ENCODE measurements around the gene SH3PXD2A. TPM values are rescaled to one million over a fixed set of nuclear protein-coding genes. Genes with fewer than 3 reads are reported as not detected.

The SH3PXD2A gene
- total and polyA plus RNA-seq, 9 donors: 33.2 to 95.0 (median 73.9) TPM

DNA sequence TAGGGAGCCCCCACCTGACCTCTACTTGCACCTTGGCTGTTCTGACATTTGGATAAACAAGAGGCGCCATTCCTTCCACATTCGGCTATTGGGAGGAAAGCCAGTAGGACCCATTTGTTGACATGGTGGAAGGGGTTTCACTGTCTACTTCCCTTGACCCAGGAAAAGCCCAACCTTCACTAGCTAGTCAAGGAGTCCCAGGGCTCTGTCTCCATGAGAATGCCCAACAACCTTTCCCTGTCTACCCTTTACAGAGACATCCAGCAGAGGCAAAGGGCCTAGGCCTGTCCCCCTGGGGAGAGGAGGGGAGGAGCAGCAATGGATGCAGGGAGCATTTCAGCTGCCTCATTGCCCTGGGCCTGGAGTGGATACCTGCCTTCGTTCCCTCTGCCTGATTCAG, 225.8 kb downstream of the SH3PXD2A start:
- H3K4me3 ChIP-seq (ENCODE audit: low read length): no peak overlapping the region
- H3K4me1 ChIP-seq (ENCODE audit: control insufficient read depth, insufficient read depth, low read length): peaks cover 9% of the 10 kb centered on the region
- peaks cover 69% of the 10 kb centered on the region for H3K36me3 ChIP-seq (ENCODE audit: control insufficient read depth, insufficient read depth, low read length)
- 100% methylated on average over 2 of the region's 3 CpGs for WGBS (ENCODE audit: insufficient coverage)
- no peak for DNase-seq
- no peak overlapping the region for H3K27ac ChIP-seq (ENCODE audit: low read length)
- H3K27me3 ChIP-seq (ENCODE audit: control insufficient read depth, insufficient read depth, low read length): no peaks in the 10 kb centered on the region
- no peaks in the 10 kb centered on the region for H3K9me3 ChIP-seq (replicated peaks; ENCODE audit: control insufficient read depth, low read depth, low read length)

DNA sequence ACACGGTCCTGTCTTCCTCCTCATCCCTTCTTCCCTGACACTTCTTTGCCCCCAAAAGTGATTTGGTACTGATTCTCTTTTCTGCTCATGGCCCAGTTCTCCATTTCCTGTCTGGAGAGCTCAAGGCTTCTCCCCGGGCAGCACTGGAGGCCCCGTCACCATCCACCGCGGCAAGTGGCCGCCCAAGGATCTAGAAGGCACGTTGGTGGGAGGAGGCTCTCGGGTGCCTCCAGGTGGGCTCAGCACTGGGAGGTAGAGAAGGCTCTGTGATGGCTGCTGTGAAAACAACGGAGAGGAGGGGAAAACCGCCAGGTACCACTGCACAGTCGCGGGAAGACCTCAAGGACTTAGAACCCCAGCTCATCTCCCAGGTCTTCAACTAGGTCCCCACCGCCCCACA, 227.5 kb downstream of the SH3PXD2A start:
- no peak overlapping the region for H3K4me3 ChIP-seq (ENCODE audit: low read length)
- H3K4me1 ChIP-seq (ENCODE audit: control insufficient read depth, insufficient read depth, low read length): peaks cover 16% of the 10 kb centered on the region
- H3K36me3 ChIP-seq (ENCODE audit: control insufficient read depth, insufficient read depth, low read length): peaks cover 82% of the 10 kb centered on the region
- no peaks in the 10 kb centered on the region for H3K9me3 ChIP-seq (replicated peaks; ENCODE audit: control insufficient read depth, low read depth, low read length)
- no peak overlapping the region for H3K27ac ChIP-seq (ENCODE audit: low read length)
- no peaks in the 10 kb centered on the region for H3K27me3 ChIP-seq (ENCODE audit: control insufficient read depth, insufficient read depth, low read length)
- no peak for DNase-seq
- 92% methylated on average over 11 of the region's 13 CpGs for WGBS (ENCODE audit: insufficient coverage)

DNA sequence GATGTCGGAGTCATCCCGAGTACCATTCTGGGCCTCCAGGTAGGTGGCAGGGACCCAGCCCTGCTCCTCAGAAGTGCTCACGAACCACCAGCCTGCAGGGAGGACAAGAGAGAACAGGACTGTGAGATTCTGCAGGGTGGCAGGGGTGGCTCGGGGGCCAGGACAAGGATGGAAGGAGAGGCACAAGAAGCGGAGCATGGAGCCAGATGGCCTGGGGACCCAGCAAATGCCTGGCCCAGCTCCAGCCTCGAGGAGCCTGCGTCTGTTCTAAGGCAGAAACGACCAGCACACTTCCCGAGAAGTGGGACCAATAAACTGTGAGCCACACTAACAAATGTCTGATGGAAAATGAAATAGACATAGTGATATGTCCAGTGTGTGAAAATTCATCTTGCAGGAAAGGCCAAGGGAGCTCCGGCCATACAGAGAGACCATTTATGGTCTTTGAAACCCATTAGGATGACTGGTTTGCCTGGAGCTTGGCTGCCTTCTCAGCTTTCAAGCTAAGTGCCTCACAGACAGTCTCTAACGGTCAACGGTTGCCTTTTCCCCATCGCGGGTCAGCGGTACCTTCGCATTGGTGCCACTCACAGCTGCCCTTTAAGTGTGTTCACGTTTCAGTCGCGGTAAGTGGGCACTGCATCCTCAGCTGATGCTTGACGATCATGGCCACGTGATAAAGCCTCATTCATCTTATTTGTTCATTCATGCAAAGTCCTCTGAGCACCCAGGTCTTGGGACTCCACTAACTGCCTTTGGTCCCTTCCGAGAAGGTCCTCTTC, 228.1 kb downstream of the SH3PXD2A start:
- no peaks in the 10 kb centered on the region for H3K9me3 ChIP-seq (replicated peaks; ENCODE audit: control insufficient read depth, low read depth, low read length)
- 77% methylated on average over 22 of the region's 22 CpGs for WGBS (ENCODE audit: insufficient coverage)
- H3K4me1 ChIP-seq (ENCODE audit: control insufficient read depth, insufficient read depth, low read length): peaks cover 22% of the 10 kb centered on the region
- H3K27ac ChIP-seq (ENCODE audit: low read length): no peak overlapping the region
- no peaks in the 10 kb centered on the region for H3K27me3 ChIP-seq (ENCODE audit: control insufficient read depth, insufficient read depth, low read length)
- peaks cover 86% of the 10 kb centered on the region for H3K36me3 ChIP-seq (ENCODE audit: control insufficient read depth, insufficient read depth, low read length)
- H3K4me3 ChIP-seq (ENCODE audit: low read length): no peak overlapping the region
- no peak for DNase-seq

DNA sequence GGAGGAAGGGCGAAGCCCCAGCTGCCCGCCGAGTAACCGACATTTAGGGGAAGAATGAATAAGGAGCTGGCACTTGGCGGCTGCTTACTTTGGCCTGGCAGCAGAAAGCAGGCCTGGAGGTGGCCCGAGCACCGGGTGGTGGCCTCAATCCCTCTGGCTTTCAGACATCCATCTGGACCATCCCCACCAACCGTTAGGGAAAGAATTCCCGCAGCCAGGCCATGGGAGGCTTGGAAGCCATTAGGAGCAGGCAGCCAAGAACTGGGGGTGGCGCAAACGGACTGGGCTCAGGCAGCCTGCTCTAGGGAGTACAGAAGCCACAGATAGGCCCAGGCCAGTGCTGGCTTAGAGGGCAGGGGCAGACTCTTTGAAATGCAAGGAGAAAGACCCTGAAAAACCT, 229.2 kb downstream of the SH3PXD2A start:
- Histone ChIP-seq H3K4me3 (ENCODE audit: low read length) (no peak overlapping the region), H3K27me3 (ENCODE audit: control insufficient read depth, insufficient read depth, low read length) (no peaks in the 10 kb centered on the region), H3K36me3 (ENCODE audit: control insufficient read depth, insufficient read depth, low read length) (peaks cover 92% of the 10 kb centered on the region), H3K4me1 (ENCODE audit: control insufficient read depth, insufficient read depth, low read length) (peaks cover 33% of the 10 kb centered on the region), H3K9me3 (replicated peaks; ENCODE audit: control insufficient read depth, low read depth, low read length) (no peaks in the 10 kb centered on the region), H3K27ac (ENCODE audit: low read length) (no peak overlapping the region)
- no peak for DNase-seq
- 89% methylated on average over 5 of the region's 11 CpGs for whole genome bisulfite sequencing (ENCODE audit: insufficient coverage)

DNA sequence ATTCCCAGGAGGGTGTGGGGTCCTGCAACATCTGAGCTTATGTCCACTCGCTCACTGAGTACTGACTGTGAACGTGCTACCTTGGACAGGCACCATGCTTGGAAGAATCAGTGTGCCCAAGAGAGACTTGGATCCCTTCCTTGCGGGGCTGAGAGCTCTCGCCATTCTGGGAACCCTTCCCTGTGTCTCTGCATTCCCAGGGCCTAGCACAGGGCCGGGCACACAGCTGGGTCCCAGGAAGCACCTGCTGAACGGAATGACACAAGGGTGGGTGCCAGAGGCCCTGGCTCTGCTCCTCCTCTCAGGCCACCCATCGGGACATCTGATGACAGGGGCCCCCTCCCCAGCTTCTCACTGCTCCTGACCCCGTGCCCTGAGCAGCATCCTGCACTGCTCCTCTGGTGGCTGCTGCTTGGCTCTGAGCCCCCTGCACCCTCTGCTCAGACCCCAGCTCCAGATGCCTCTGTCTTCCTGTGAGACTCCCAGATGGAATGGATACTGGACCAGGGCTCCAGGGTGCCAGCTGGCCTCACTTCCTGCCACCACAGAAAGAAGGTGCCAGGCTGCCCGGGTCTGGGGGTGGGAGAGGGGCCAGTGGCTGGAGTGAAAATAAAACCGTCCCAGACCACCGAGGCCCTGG, 232.3 kb downstream of the SH3PXD2A start:
- Histone ChIP-seq H3K36me3 (ENCODE audit: control insufficient read depth, insufficient read depth, low read length) (peaks cover 78% of the 10 kb centered on the region), H3K27ac (ENCODE audit: low read length) (no peak overlapping the region), H3K4me1 (ENCODE audit: control insufficient read depth, insufficient read depth, low read length) (peaks cover 56% of the 10 kb centered on the region), H3K4me3 (ENCODE audit: low read length) (no peak overlapping the region), H3K27me3 (ENCODE audit: control insufficient read depth, insufficient read depth, low read length) (no peaks in the 10 kb centered on the region), H3K9me3 (replicated peaks; ENCODE audit: control insufficient read depth, low read depth, low read length) (no peaks in the 10 kb centered on the region)
- DNase-seq: no peak
- 75% methylated on average over 11 of the region's 11 CpGs for WGBS (ENCODE audit: insufficient coverage)

DNA sequence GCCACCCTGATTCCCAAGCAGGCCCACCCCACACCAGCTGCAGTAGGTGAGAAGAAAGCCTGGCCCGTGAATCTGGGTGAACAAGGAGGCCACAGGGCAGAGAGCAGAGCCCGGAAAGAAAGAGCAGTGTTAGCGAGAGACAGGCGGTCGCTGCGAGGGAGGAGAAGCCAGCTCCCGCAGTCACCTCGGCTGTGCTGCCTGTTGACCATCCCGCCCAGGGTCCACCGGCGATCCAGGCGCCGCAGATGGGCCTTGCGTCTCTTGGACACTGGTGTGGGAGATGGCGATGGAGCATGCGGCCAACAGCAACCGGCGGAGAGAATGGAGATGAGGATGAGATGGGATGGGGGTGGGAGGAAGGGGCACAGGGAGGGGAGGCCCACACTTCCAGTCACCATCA, 233.1 kb downstream of the SH3PXD2A start:
- peak overlapping the region; percentile 21 for H3K27ac ChIP-seq (ENCODE audit: low read length)
- no peak overlapping the region for H3K4me3 ChIP-seq (ENCODE audit: low read length)
- WGBS (ENCODE audit: insufficient coverage): 91% methylated on average over 11 of the region's 18 CpGs
- peaks cover 63% of the 10 kb centered on the region for H3K4me1 ChIP-seq (ENCODE audit: control insufficient read depth, insufficient read depth, low read length)
- H3K9me3 ChIP-seq (replicated peaks; ENCODE audit: control insufficient read depth, low read depth, low read length): no peaks in the 10 kb centered on the region
- no peaks in the 10 kb centered on the region for H3K27me3 ChIP-seq (ENCODE audit: control insufficient read depth, insufficient read depth, low read length)
- DNase-seq: no peak
- peaks cover 76% of the 10 kb centered on the region for H3K36me3 ChIP-seq (ENCODE audit: control insufficient read depth, insufficient read depth, low read length)

DNA sequence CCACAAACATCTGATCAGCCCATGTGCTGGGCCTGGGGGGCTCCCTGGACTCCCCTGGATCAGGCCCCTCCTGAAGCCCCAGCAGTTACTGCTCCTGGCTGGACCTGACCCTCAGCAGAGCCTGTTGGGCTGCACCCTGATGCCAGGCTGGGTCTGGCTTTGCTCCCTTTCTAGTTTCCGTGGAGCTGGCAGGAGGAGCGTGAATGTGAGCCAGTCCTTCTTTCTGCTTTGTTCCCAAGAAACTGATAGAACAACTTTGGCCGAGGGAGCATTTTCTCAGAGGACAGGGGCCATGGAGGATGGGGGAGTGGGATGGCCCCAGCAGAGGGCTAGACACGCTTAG, 233.6 kb downstream of the SH3PXD2A start:
- Histone ChIP-seq H3K27ac (ENCODE audit: low read length) (peak overlapping the region; percentile 21), H3K36me3 (ENCODE audit: control insufficient read depth, insufficient read depth, low read length) (peaks cover 74% of the 10 kb centered on the region), H3K4me1 (ENCODE audit: control insufficient read depth, insufficient read depth, low read length) (peaks cover 69% of the 10 kb centered on the region), H3K9me3 (replicated peaks; ENCODE audit: control insufficient read depth, low read depth, low read length) (no peaks in the 10 kb centered on the region), H3K27me3 (ENCODE audit: control insufficient read depth, insufficient read depth, low read length) (no peaks in the 10 kb centered on the region), H3K4me3 (ENCODE audit: low read length) (no peak overlapping the region)
- 34% methylated on average over 2 of the region's 4 CpGs for WGBS (ENCODE audit: insufficient coverage)
- DNase-seq: no peak

DNA sequence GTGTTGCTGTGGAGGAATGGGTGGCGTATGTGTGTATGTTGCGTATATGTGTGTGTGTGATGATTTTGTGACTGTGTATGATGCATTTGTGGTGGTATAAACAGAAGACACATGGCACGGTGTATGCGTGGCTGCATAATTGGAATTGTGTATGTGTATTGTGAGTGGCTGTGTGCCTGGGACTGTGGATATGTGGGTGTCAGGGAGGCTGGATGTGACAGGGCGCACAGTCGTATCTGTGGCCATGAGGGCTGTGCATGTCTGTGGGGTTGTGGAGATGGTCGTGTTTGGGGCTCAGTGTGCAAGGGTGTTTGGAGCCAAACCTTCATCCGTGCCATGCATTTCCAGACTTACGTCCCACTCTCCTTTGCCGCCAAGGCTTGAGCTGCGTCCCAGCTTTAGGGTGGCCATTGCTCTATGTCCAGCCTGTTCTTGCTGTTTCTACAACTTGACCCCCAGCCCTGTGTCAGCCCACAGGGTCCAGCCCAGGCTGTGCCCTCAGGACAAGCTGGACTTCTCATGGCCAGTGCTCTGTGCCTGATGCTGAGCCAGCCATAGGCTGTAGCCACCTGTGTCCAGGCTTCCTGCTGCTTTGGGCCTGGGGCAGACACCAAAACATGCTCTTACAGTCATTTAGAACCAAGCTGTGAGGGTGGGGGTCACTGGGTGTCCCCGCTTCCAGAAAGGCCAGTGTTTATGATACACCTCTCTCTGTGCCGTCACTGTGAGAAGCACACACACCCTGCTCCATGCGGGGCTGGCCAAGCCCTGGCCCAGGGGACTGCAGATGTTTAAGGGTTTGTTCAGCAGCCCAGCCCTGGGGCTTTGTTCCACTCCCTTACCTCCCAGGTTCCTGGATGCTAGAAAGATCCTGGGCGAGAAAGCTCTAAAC, 234.2 kb downstream of the SH3PXD2A start:
- no peak overlapping the region for H3K4me3 ChIP-seq (ENCODE audit: low read length)
- 62% methylated on average over 12 of the region's 15 CpGs for WGBS (ENCODE audit: insufficient coverage)
- DNase-seq: no peak
- no peaks in the 10 kb centered on the region for H3K27me3 ChIP-seq (ENCODE audit: control insufficient read depth, insufficient read depth, low read length)
- peaks cover 75% of the 10 kb centered on the region for H3K4me1 ChIP-seq (ENCODE audit: control insufficient read depth, insufficient read depth, low read length)
- peaks cover 71% of the 10 kb centered on the region for H3K36me3 ChIP-seq (ENCODE audit: control insufficient read depth, insufficient read depth, low read length)
- peak overlapping the region; percentile 21 for H3K27ac ChIP-seq (ENCODE audit: low read length)
- H3K9me3 ChIP-seq (replicated peaks; ENCODE audit: control insufficient read depth, low read depth, low read length): no peaks in the 10 kb centered on the region

DNA sequence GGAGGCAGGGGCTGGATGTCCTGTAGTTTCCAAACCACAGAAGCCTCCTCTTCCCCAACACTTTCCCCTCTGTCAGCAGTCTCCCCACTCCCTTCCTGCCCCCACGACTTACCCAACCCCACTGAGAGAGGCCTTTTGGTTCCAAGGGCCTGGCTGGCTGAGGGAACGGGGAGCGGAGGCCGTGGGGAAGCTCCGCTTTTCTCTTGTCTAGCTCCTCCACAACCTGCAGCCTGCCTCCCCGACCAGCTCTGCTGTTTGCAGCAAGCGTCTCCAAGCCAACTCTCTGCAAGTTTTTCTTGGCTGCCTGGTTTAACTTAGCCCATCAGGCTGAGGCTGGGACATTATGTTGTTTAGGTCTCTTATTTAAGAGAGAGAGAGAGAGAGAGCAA, 235.0 kb downstream of the SH3PXD2A start:
- peak; percentile 77 for DNase-seq
- WGBS (ENCODE audit: insufficient coverage): 27% methylated on average over 4 of the region's 7 CpGs
- H3K4me3 ChIP-seq (ENCODE audit: low read length): no peak overlapping the region
- no peaks in the 10 kb centered on the region for H3K9me3 ChIP-seq (replicated peaks; ENCODE audit: control insufficient read depth, low read depth, low read length)
- H3K4me1 ChIP-seq (ENCODE audit: control insufficient read depth, insufficient read depth, low read length): peaks cover 83% of the 10 kb centered on the region
- H3K27me3 ChIP-seq (ENCODE audit: control insufficient read depth, insufficient read depth, low read length): no peaks in the 10 kb centered on the region
- H3K27ac ChIP-seq (ENCODE audit: low read length): peak overlapping the region; percentile 74
- peaks cover 67% of the 10 kb centered on the region for H3K36me3 ChIP-seq (ENCODE audit: control insufficient read depth, insufficient read depth, low read length)

Measured in muscle of leg (tissue), 11 donors.